Neural crest cell (in vitro differentiated cells): ENCODE data around the gene TLK1. TPM values are rescaled to one million over a fixed set of nuclear protein-coding genes. Genes with fewer than 3 reads are reported as not detected.

ENCODE experiments used
- DNase-seq: peaks from one replicate; pipeline ENCODE4 v3.0.0; 2021; ENCODE audit warnings: low read depth, mixed read lengths, low spot score
- H3K27ac Mint-ChIP-seq: one replicate; pipeline ENCODE4 v1.8.0; 2021; ENCODE audit warnings: mild to moderate bottlenecking, mixed read lengths; ENCODE audit not compliant: unreplicated experiment
- H3K27me3 Mint-ChIP-seq: 2 replicates; pipeline ENCODE4 v1.8.0; 2021; ENCODE audit warnings: low read depth, mild to moderate bottlenecking, mixed read lengths
- H3K36me3 Mint-ChIP-seq: 2 replicates; pipeline ENCODE4 v1.8.0; 2021; ENCODE audit warnings: low read depth, mild to moderate bottlenecking, mixed read lengths
- H3K4me1 Mint-ChIP-seq: 2 replicates; pipeline ENCODE4 v1.8.0; 2021; ENCODE audit warnings: mixed read lengths
- H3K4me3 Mint-ChIP-seq: one replicate; pipeline ENCODE4 v1.8.0; 2021; ENCODE audit warnings: mild to moderate bottlenecking, mixed read lengths
- H3K9me3 Mint-ChIP-seq: 2 replicates; pipeline ENCODE4 v1.8.0; 2021; ENCODE audit warnings: mixed read lengths
- total RNA-seq: library from RNA; stranded (reverse); gene quantifications from 2 replicates; pipeline ENCODE4 v1.2.1, GENCODE V29; 2021
- TF ChIP-seq, protein P1 (sequence below): fragments of 200-600 bp; sonication (generic); conservative IDR thresholded peaks from 2 replicates; pipeline ENCODE4 v1.5.0; 2021; ENCODE audit warnings: antibody characterized with exemption, mild to moderate bottlenecking

Gene TLK1
- total RNA-seq, 1 donor from 2014 or later: 65.5 TPM

DNA sequence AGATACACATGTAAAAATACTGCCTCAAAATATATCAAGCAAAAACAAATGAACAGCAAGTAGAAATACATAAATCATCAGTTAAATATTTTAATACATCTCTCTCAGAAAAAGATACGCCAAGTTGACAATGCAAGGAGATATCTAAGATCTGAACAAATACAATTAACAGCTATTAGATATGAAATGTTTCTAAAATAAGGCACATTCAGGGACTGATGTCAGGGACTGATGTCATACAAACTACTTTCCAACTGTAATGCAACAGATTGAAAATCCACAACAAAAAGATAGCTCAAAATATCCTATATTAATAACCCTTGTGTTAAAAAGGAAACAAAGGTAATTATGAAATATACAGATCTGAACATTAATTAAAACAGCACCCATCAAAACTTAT lies 51.7 kb downstream of the TLK1 start:
- TF ChIP-seq, protein P1, sequence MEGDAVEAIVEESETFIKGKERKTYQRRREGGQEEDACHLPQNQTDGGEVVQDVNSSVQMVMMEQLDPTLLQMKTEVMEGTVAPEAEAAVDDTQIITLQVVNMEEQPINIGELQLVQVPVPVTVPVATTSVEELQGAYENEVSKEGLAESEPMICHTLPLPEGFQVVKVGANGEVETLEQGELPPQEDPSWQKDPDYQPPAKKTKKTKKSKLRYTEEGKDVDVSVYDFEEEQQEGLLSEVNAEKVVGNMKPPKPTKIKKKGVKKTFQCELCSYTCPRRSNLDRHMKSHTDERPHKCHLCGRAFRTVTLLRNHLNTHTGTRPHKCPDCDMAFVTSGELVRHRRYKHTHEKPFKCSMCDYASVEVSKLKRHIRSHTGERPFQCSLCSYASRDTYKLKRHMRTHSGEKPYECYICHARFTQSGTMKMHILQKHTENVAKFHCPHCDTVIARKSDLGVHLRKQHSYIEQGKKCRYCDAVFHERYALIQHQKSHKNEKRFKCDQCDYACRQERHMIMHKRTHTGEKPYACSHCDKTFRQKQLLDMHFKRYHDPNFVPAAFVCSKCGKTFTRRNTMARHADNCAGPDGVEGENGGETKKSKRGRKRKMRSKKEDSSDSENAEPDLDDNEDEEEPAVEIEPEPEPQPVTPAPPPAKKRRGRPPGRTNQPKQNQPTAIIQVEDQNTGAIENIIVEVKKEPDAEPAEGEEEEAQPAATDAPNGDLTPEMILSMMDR: no peak
- no peaks in the 10 kb centered on the region for H3K27me3 Mint-ChIP-seq
- H3K4me1 Mint-ChIP-seq: peaks cover 5% of the 10 kb centered on the region
- peaks cover 20% of the 10 kb centered on the region for H3K36me3 Mint-ChIP-seq
- no peak overlapping the region for H3K4me3 Mint-ChIP-seq
- no peak overlapping the region for H3K27ac Mint-ChIP-seq
- DNase-seq: no peak
- H3K9me3 Mint-ChIP-seq: peaks cover 4% of the 10 kb centered on the region

DNA sequence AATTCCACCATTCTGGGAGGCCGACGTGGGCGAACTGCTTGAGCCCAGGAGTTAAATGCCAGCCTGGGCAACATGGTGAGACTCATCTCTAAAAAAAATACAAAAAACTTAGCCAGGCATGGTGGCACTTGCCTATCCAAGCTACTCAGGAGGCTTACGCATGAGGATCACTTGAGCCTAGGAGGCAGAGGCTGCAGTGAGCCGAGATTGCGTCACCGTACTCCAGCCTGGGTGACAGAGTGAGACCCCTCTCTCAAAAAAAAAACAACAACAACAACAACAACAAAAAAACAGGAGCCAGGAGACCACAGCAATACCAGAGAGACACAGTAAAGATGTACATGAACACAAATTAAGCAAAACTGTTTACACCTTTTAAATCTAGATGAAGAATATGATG lies 52.9 kb downstream of the TLK1 start:
- no peak for DNase-seq
- Mint-ChIP-seq H3K27ac (no peak overlapping the region), H3K4me3 (no peak overlapping the region), H3K36me3 (peaks cover 18% of the 10 kb centered on the region), H3K27me3 (no peaks in the 10 kb centered on the region), H3K9me3 (peaks cover 4% of the 10 kb centered on the region), H3K4me1 (peaks cover 15% of the 10 kb centered on the region)
- TF ChIP-seq, protein P1: no peak

DNA sequence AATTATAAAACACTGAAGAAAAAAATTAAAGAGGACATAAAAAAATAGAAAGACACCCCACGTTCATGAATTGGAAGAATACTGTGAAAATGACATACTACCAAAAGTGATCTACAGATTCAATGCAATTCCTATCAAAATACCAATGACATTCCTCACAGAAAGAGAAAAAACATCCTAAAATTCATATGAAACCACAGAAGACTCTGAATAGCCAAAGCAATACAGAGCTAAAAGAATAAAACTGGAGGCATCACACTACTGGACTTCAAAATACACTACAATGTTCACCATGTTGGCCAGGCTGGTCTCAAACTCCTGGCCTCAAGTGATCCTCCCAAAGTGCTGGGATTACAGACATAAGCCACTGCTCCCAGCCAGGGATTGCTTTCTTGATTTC lies 56.3 kb downstream of the TLK1 start:
- Mint-ChIP-seq H3K9me3 (peaks cover 7% of the 10 kb centered on the region), H3K27ac (no peak overlapping the region), H3K36me3 (peaks cover 25% of the 10 kb centered on the region), H3K4me3 (no peak overlapping the region), H3K4me1 (peaks cover 22% of the 10 kb centered on the region), H3K27me3 (no peaks in the 10 kb centered on the region)
- TF ChIP-seq, protein P1: no peak
- no peak for DNase-seq

DNA sequence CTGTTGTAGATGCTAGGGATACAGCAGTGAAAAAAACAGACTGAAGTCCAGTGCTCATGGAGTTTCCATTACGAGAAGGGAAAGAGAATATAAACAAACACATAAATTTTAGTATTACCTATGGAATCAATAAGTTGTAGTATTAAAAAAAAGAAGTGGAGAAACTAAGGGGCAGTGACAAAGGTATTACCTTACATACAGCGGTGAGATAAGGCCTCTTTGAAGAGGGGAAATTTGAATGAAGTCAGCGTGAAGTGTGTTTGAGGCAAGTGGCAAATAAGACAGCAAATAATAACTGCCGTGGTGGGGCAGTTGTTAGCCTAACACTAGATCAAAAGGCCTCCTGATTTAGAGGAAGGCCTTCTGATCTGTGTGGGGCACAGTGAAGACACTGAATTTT lies 57.9 kb downstream of the TLK1 start:
- peaks cover 38% of the 10 kb centered on the region for H3K36me3 Mint-ChIP-seq
- H3K9me3 Mint-ChIP-seq: peaks cover 14% of the 10 kb centered on the region
- H3K4me3 Mint-ChIP-seq: no peak overlapping the region
- H3K27me3 Mint-ChIP-seq: no peaks in the 10 kb centered on the region
- no peak for DNase-seq
- peaks cover 22% of the 10 kb centered on the region for H3K4me1 Mint-ChIP-seq
- TF ChIP-seq, protein P1: no peak
- peak overlapping the region; percentile 3 for H3K27ac Mint-ChIP-seq

DNA sequence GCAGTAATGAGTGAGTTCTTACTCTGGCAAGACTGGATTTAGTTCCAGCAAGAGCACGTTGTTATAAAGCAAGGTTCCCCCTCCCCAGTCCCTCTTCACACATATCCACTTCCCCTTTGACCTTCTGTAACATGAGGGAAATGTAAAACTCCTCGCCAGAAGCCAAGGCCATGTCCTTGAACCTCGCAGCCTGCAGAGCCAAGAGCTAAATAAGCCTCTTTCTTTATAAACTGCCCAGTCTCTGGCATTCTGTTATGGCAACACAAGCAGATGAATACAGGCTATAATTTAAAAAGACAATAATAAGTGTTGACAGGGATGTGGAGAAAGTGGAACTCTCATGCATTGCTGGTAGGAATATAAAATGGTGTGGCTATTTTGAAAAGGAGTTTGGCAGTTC lies 60.3 kb downstream of the TLK1 start:
- TF ChIP-seq, protein P1: no peak
- peaks cover 55% of the 10 kb centered on the region for H3K36me3 Mint-ChIP-seq
- peaks cover 20% of the 10 kb centered on the region for H3K9me3 Mint-ChIP-seq

DNA sequence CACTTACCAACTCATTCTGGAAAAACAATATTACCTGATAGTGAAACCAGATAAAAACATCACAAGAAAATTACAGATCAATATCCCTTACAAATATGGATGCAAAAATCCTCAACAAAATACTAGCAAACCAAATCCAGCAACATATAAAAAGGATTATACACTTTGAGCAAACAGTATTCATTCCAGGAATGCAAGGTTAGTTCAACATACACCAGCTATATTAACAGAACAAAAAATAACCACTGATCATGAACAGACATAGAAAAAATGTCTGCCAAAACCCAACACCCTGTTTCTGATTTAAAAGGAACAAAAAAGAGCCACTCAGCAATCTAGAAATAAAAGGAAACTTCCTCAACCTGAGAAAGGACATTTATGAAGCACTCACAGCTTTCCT lies 62.1 kb downstream of the TLK1 start:
- no peak for DNase-seq
- H3K9me3 Mint-ChIP-seq: peaks cover 20% of the 10 kb centered on the region
- TF ChIP-seq, protein P1: no peak
- H3K4me1 Mint-ChIP-seq: peaks cover 15% of the 10 kb centered on the region
- no peak overlapping the region for H3K27ac Mint-ChIP-seq
- no peak overlapping the region for H3K4me3 Mint-ChIP-seq
- peaks cover 57% of the 10 kb centered on the region for H3K36me3 Mint-ChIP-seq
- no peaks in the 10 kb centered on the region for H3K27me3 Mint-ChIP-seq

More for the DNA sequence above, 60.3 kb downstream of the TLK1 start:
- Mint-ChIP-seq H3K27ac (no peak overlapping the region), H3K4me1 (peaks cover 17% of the 10 kb centered on the region), H3K4me3 (no peak overlapping the region), H3K27me3 (no peaks in the 10 kb centered on the region)
- DNase-seq: no peak
